ENCODE results near the gene GPATCH1.

DNA sequence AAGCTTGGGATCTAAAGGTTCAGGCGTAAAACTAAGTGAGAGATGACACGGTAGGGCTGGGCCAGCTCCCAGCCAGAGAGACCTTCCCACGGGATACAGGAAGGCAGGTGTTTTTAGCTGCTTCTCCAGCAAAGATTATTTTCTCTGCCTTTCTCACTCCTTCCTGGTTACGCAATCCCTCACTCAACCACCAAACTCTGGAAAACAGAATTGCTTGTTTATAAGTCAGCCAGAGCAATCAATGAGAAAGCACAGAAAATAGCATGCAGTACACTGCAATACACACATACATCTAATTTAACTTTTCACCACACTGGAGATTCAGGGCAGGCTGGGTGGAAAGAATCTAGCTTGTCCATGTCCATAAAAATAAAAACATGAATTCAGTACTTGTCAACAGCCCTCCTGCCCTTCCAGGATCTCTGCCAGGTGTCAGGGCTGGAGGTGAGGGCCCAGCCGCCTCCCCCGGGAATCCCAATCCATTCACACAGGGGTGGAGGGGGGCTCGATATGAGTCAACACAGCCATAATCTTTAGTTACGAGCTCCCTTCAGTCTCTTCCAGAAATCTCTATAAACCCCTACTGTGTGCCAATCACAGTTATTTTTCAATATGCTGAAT, 28.5 kb upstream of the GPATCH1 start:
- TF ChIP-seq CTCF (IDR thresholded peaks at IDR 0.05; ENCODE audit: insufficient read depth, low read length, poor library complexity, severe bottlenecking), result no peak
- no peak for TF ChIP-seq EZH2phosphoT487 (conservative IDR thresholded peaks at IDR 0.05; ENCODE audit: low read length)
